Gastrocnemius medialis (tissue), 4 donors: ENCODE data around the gene NXNL2. TPM values are rescaled to one million over a fixed set of nuclear protein-coding genes. Genes with fewer than 3 reads are reported as not detected.

Source experiments
- ATAC-seq, 2 donors: fragments of 150-250 bp; one replicate each; pipeline ENCODE4 v1.9.1; 2016
- DNase-seq, 2 donors: peaks; one replicate each; pipeline ENCODE4 v3.0.0-alpha.2; 2019
- H3K27ac ChIP-seq, 4 donors: fragments of 200-600 bp; sonication (generic); 1 replicate in 1 of 4; 2 replicates in 3 of 4; pipeline ENCODE4 v1.5.1; 2016 to 2018; ENCODE audit warnings: mild to moderate bottlenecking in 2 of 4, moderate library complexity in 1 of 4
- H3K27me3 ChIP-seq, 3 donors: fragments of 200-600 bp; sonication (generic) in 2 of 3; 1 replicate in 1 of 3; 2 replicates in 2 of 3; pipeline versions ENCODE4 v1.5.1 to v1.6.0; 2016 to 2019; ENCODE audit warnings: mild to moderate bottlenecking in 1 of 3, moderate library complexity in 1 of 3
- H3K36me3 ChIP-seq, 2 donors: fragments of 200-600 bp; sonication (generic) in 1 of 2; one replicate each; pipeline ENCODE4 v1.5.1; 2017 to 2018
- H3K4me1 ChIP-seq, 2 donors: fragments of 200-600 bp; sonication (generic) in 1 of 2; one replicate each; pipeline ENCODE4 v1.5.1; 2016 to 2017; ENCODE audit warnings: mild to moderate bottlenecking in 2 of 2
- H3K4me3 ChIP-seq, 4 donors: fragments of 200-600 bp; sonication (generic) in 3 of 4; 1 replicate in 1 of 4; 2 replicates in 3 of 4; pipeline ENCODE4 v1.5.1; 2016 to 2019; ENCODE audit warnings: mild to moderate bottlenecking in 2 of 4
- H3K9me3 ChIP-seq, 3 donors: fragments of 200-600 bp; sonication (generic) in 2 of 3; 1 replicate in 1 of 3; 2 replicates in 2 of 3; pipeline ENCODE4 v1.5.1; 2016 to 2019
- POLR2A ChIP-seq, 2 donors: fragments of 450-650 bp; IDR thresholded peaks; one replicate each; pipeline ENCODE4 v1.6.1; 2017; ENCODE audit warnings: antibody characterized with exemption in 2 of 2, mild to moderate bottlenecking in 2 of 2, moderate library complexity in 2 of 2
- in situ Hi-C, 4 donors: fragments of 200-750 bp; cut with MboI; loops; one replicate each; pipeline versions ENCODE4 v1.15.0 to v1.8.0; 2017; ENCODE audit warnings: low sequenced_read_pairs in 4 of 4
- intact Hi-C: fragments of 100-400 bp; cut with DNase I; formaldehyde crosslinking; loops from one replicate; pipeline ENCODE4 v1.15.1; 2023; ENCODE audit warnings: low total_unique reads
- total RNA-seq, 4 donors: library from RNA; depleted of rRNA; stranded (reverse); fragments of >200 nt; gene quantifications; one replicate each; pipeline versions ENCODE4 v1.1.0 to v1.2.3, GENCODE V29; 2016
- TF ChIP-seq, protein P1 (sequence below), 5 experiments: fragments of 450-650 bp in 3 of 5; fragments of 200-600 bp in 2 of 5; sonication (generic) in 2 of 5; IDR thresholded peaks in 4 of 5; conservative IDR thresholded peaks in 1 of 5; 1 replicate in 4 of 5; 2 replicates in 1 of 5; pipeline ENCODE4 v1.5.1; 2016 to 2019; ENCODE audit warnings: antibody characterized with exemption in 5 of 5, mild to moderate bottlenecking in 3 of 5, moderate library complexity in 3 of 5

Gene NXNL2
- total RNA-seq, 4 donors from 2014 or later = not detected

GRCh38 chr9:88589656-88590055 is 54.7 kb downstream of the NXNL2 start:
- ATAC-seq (no peak), DNase-seq (no peak)
- Histone ChIP-seq H3K27me3 (no peaks in the 10 kb centered on the region), H3K4me1 (no peaks in the 10 kb centered on the region), H3K36me3 (no peaks in the 10 kb centered on the region), H3K9me3 (no peaks in the 10 kb centered on the region), H3K4me3 (no peak overlapping the region), H3K27ac (no peak overlapping the region)
- in situ Hi-C loops (loop anchor here (5.0 to 10.0 kb wide), 3 partner anchors 413 to 685 kb away; no protein-coding TSS in a partner anchor), intact Hi-C loops (no loop called here)
- TF ChIP-seq, protein P1, sequence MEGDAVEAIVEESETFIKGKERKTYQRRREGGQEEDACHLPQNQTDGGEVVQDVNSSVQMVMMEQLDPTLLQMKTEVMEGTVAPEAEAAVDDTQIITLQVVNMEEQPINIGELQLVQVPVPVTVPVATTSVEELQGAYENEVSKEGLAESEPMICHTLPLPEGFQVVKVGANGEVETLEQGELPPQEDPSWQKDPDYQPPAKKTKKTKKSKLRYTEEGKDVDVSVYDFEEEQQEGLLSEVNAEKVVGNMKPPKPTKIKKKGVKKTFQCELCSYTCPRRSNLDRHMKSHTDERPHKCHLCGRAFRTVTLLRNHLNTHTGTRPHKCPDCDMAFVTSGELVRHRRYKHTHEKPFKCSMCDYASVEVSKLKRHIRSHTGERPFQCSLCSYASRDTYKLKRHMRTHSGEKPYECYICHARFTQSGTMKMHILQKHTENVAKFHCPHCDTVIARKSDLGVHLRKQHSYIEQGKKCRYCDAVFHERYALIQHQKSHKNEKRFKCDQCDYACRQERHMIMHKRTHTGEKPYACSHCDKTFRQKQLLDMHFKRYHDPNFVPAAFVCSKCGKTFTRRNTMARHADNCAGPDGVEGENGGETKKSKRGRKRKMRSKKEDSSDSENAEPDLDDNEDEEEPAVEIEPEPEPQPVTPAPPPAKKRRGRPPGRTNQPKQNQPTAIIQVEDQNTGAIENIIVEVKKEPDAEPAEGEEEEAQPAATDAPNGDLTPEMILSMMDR (IDR thresholded peaks at IDR 0.05 in 4 of 5, conservative IDR thresholded peaks at IDR 0.05 in 1 of 5) = no peak
- TF ChIP-seq POLR2A (IDR thresholded peaks at IDR 0.05) = no peak

- Histone ChIP-seq H3K4me1 (no peaks in the 10 kb centered on the region), H3K9me3 (no peaks in the 10 kb centered on the region), H3K27ac (no peak overlapping the region), H3K36me3 (no peaks in the 10 kb centered on the region), H3K27me3 (no peaks in the 10 kb centered on the region), H3K4me3 (no peak overlapping the region)
- intact Hi-C loops (no loop called here), in situ Hi-C loops (loop anchor here (5.0 to 10.0 kb wide), 3 partner anchors 412 to 684 kb away; no protein-coding TSS in a partner anchor)
- TF ChIP-seq, protein P1 (IDR thresholded peaks at IDR 0.05 in 4 of 5, conservative IDR thresholded peaks at IDR 0.05 in 1 of 5) = no peak
- TF ChIP-seq POLR2A (IDR thresholded peaks at IDR 0.05) = no peak
- ATAC-seq (no peak), DNase-seq (no peak)
Measured at GRCh38 chr9:88590558-88591146, 55.7 kb downstream of the NXNL2 start.

- no peak overlapping the region for H3K27ac ChIP-seq
- ATAC-seq (no peak), DNase-seq (no peak)
Measured at GRCh38 chr9:88593537-88594185, 58.7 kb downstream of the NXNL2 start.

More at GRCh38 chr9:88593537-88594185, 58.7 kb downstream of the NXNL2 start:
- TF ChIP-seq POLR2A (IDR thresholded peaks at IDR 0.05) = no peak
- TF ChIP-seq, protein P1 (IDR thresholded peaks at IDR 0.05 in 4 of 5, conservative IDR thresholded peaks at IDR 0.05 in 1 of 5) = peak; percentile 25 to 53 (median 48)
- intact Hi-C loops (loop anchor here (1.0 kb wide), 1 partner anchor 408 kb away; no protein-coding TSS in a partner anchor), in situ Hi-C loops (loop anchor here (5.0 to 10.0 kb wide), 3 partner anchors 409 to 681 kb away; no protein-coding TSS in a partner anchor)
- no peaks in the 10 kb centered on the region for H3K36me3 ChIP-seq
- H3K4me3 ChIP-seq = no peak overlapping the region
- no peaks in the 10 kb centered on the region for H3K4me1 ChIP-seq
- H3K27me3 ChIP-seq = no peaks in the 10 kb centered on the region
- H3K9me3 ChIP-seq = no peaks in the 10 kb centered on the region

Other genes starting within 250 kb of the NXNL2 start
- 10 to 100 TPM in 1 of 4 donors, 1 to 10 TPM in 3; 5.5 to 11.9 (median 6.6) TPM for gene SPIN1, start 146.7 kb upstream of the NXNL2 start, total RNA-seq